IPS DF 6.9 (cell line): ENCODE measurements around the gene DZANK1.
"Not testable (repeated sequence)": the region's sequence is repeated elsewhere in the genome, so short reads cannot be mapped to it uniquely, and the experiment has no call there.

Source experiments
- DNase-seq: peaks from one replicate; pipeline ENCODE4 v3.0.0-alpha.2; 2013; ENCODE audit warnings: low read depth, low spot score
- H3K27ac ChIP-seq: one replicate; pipeline ENCODE4 v1.5.1; 2013; ENCODE audit warnings: low read length, control low read depth
- H3K27me3 ChIP-seq: 2 replicates; pipeline ENCODE4 v1.6.1; 2013; ENCODE audit warnings: mild to moderate bottlenecking, low read length; ENCODE audit not compliant: control insufficient read depth, insufficient read depth
- H3K36me3 ChIP-seq: 2 replicates; pipeline ENCODE4 v1.6.1; 2013; ENCODE audit warnings: low read length; ENCODE audit not compliant: control insufficient read depth, insufficient read depth
- H3K4me1 ChIP-seq: 2 replicates; pipeline ENCODE4 v1.6.1; 2013; ENCODE audit warnings: low read length; ENCODE audit not compliant: control insufficient read depth, insufficient read depth
- H3K4me3 ChIP-seq: 2 replicates; pipeline ENCODE4 v1.5.1; 2013; ENCODE audit warnings: mild to moderate bottlenecking, low read length
- H3K9me3 ChIP-seq: 2 replicates; pipeline ENCODE4 v1.6.1; 2013; ENCODE audit warnings: low read length, inconsistent platforms; ENCODE audit not compliant: control insufficient read depth, insufficient read depth
- WGBS: extraction: QIAGEN DNeasy Blood & Tissue Kit; methylation state at CpG from one replicate; pipeline ENCODE4 v1.1.7; 2013; ENCODE audit warnings: mixed read lengths, missing lambda C conversion rate; ENCODE audit not compliant: insufficient read length, insufficient coverage; 5-methylcytosine and 5-hydroxymethylcytosine counted together

The DZANK1 gene

DNA sequence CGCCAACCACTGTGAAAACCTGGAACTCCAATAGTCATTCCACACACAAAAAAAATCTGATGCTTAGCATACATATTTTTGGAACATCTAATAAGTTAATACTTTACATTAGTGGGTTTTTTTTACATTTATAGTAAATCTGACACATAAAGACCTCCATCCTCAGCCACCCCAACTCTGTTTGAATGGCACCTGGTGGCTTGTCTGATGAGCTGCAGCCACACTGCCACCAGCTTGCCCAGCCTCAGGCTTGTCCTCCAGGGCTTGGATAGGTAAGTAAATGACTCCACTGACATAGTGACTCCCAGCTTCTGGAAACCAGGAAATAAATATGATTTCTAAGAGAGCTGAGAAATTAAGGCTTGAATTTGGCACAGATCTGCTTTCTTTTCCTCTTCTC, 107.0 kb downstream of the DZANK1 start:
- DNase-seq = no peak
- no peaks in the 10 kb centered on the region for H3K9me3 ChIP-seq
- H3K27ac ChIP-seq = no peak overlapping the region
- H3K27me3 ChIP-seq = no peaks in the 10 kb centered on the region
- WGBS = no CpG with 5 or more reads among the region's 1 CpG
- H3K4me1 ChIP-seq = no peaks in the 10 kb centered on the region
- no peak overlapping the region for H3K4me3 ChIP-seq
- H3K36me3 ChIP-seq = no peaks in the 10 kb centered on the region

DNA sequence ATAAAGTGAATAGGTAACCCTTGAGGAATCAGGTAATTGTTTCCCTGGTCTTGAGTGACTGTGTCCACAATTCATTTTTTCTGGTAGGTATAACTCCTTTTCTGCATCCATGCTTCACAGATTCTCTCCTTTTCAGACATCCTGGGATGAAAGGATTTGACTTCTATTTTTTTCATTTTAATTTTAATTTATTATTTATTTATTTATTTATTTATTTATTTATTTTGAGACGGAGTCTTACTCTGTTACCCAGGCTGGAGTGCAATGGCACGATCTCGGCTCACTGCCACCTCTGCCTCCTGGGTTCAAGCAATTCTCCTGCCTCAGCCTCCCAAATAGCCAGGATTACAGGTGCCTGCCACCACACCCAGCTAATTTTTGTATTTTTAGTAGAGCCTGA, 117.1 kb downstream of the DZANK1 start:
- H3K36me3 ChIP-seq, H3K9me3 ChIP-seq, DNase-seq, H3K4me1 ChIP-seq, H3K27ac ChIP-seq, H3K27me3 ChIP-seq, H3K4me3 ChIP-seq: not testable (repeated sequence)
- no CpG with 5 or more reads among the region's 3 CpGs for WGBS
